Stimulated activated CD8-positive, alpha-beta memory T cell treated with anti-CD3 and anti-CD28 coated beads, Interleukin-12 subunit alpha, Interleukin-12 subunit beta, amount 100 ng/mL, for 24 hours (primary cell): ENCODE measurements around the gene SRP14.
"Not testable (repeated sequence)": the region's sequence is repeated elsewhere in the genome, so short reads cannot be mapped to it uniquely, and the experiment has no call there.

Experiments used
- DNase-seq: peaks from one replicate; pipeline ENCODE4 v3.0.0-alpha.2; 2020; ENCODE audit errors: extremely low read depth

SRP14 gene

GRCh38 chr15:40029979-40030893 is 8.7 kb downstream of the SRP14 start:
- DNase-seq: no peak

DNA sequence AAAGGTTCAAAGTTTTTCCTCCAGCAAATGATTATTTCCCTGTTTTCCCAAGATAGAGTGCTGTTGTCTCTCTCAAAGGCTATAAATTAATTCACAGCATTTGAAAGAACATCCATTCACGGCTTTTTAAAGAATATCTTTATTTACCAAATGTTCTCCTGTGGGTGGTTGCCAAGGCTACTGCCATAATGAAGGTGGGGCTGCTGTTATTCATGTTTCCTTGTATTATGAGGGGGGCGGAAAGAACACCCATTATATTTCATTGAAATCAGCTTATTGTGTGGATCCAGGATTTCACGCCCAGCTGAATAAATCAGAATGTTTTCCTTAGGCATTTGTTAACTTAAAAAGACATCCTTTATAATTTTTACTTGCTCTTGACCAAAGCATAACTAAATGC is 10.1 kb downstream of the SRP14 start:
- DNase-seq: no peak

DNA sequence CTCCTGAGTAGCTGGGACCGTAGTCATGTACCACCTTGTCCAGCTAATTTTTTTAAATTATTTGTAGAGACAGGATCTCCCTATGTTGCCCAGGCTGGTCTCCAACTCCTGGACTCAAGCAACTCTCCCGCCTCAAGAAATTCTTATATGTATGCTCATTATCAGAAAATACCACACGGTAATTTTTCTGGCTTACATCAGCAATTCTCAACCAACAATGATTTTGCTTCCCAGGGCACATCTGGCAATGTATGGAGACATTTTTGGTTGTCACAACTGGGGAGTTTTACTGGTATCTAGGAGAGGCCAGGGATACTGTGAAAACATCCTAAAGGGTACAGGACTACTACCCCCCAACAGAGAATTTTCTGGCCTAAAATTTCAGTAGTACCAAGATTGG is 10.8 kb downstream of the SRP14 start:
- no peak for DNase-seq

GRCh38 chr15:40016224-40016865 is 22.6 kb downstream of the SRP14 start:
- DNase-seq: no peak

DNA sequence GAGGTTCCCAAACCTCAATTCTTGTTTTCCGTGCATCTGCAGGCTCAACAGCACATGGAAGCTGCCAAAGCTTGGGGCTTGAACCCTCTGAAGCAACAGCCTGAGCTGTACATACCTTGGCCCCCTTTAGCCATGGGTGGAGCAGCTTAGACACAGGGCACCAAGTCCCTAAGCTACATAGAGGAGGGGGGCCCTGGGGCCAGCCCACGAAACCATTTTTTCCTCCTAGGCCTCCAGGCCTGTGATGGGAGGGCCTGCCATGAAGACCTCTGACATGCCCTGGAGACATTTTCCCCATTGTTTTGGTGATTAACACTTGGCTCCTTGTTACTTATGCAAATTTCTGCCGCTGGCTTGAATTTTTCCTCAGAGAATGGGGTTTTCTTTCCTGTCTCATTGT is 24.6 kb downstream of the SRP14 start:
- DNase-seq: no peak

DNA sequence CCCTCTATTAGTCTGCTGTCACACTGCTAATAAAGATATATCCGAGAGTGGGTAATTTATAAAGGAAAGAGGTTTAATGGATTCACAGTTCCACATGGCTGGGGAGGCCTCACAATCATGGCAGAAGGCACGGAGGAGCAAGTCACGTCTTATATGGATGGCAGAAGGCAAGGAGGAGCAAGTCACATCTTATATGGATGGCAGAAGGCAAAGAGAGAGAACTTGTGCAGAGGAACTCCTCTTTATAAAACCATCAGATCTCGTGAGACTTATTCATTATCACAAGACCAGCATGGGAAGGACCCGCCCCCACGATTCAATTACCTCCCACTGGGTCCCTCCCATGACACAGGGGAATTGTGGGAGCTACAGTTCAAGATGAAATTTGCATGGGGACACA is 25.6 kb downstream of the SRP14 start:
- DNase-seq: not testable (repeated sequence)

DNA sequence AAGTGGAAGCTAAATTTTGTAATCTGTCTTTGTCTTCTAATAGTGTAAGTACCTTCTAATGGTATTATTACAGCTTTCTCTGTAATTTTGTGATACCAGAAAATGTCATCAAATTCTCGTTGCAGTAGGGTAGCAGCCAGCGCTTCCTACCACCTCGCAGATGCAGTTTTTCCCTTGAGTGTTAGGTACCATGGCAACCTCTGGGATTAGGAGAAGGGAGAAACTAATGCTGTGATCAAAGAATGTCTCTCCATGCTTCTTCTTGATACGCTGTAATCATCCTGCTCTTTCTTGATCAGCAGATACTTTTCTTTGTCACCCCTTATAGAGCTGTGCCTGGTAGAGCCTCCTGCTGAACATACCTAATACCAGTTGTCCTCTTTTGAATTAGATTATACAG is 27.7 kb downstream of the SRP14 start:
- no peak for DNase-seq

GRCh38 chr15:40010686-40011085 is 28.3 kb downstream of the SRP14 start:
- no peak for DNase-seq

- DNase-seq: no peak
Measured at GRCh38 chr15:40008061-40008765, 30.8 kb downstream of the SRP14 start.

GRCh38 chr15:40006646-40007045 is 32.3 kb downstream of the SRP14 start:
- DNase-seq: no peak

- no peak for DNase-seq
Measured at GRCh38 chr15:40006003-40006402, 33.0 kb downstream of the SRP14 start.

GRCh38 chr15:40003116-40003916 is 35.7 kb downstream of the SRP14 start:
- DNase-seq: no peak

DNA sequence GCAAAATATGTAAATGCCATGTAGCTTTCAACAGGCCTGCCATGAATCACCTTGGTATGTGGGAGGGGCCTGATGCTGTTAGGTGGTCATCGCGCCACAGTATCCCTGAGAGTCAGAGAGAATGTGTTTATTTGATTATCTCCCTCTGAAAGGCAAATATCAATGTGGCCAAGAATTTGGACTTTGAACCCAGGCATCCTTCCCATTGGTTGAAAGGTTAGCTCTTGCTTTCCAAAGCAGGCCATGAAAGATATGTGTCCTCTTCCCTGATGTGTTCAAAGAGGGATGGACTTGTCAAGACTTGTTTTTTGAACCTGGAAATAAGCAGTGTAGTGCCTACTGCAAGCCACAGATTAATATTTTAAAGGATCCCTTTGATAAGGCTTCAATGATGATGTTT is 36.7 kb downstream of the SRP14 start:
- no peak for DNase-seq

GRCh38 chr15:39999538-40000200 is 39.3 kb downstream of the SRP14 start:
- DNase-seq: no peak

DNA sequence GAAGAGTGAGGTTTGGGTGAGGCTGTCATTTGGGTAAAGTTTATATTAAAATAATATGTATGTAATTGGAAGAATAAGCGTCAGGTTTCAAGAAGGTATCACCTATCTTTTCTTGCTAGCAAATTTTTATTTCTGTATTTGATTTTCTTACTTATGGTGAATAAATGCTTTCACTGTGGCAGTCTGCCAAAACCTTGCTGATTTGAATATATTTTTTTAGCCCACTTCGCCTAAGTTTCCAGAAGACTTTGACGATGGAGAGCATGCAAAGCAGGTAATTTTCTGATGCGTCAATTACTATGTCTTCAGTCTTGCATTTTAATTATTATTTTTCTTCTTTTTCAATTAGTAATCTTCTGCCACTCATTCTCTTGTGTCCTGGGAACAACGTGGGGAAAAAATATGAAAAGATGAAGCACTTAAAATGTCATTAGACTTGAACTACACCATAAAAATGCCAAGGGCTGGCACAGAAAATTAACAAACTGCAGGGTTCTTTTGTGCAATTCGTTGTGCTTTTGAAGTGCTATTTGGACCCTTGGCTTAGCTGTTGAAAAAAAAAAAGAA is 40.4 kb downstream of the SRP14 start:
- DNase-seq: no peak

GRCh38 chr15:39997639-39998038 is 41.3 kb downstream of the SRP14 start:
- no peak for DNase-seq

- no peak for DNase-seq
Measured at GRCh38 chr15:39997031-39997430, 42.0 kb downstream of the SRP14 start.

DNA sequence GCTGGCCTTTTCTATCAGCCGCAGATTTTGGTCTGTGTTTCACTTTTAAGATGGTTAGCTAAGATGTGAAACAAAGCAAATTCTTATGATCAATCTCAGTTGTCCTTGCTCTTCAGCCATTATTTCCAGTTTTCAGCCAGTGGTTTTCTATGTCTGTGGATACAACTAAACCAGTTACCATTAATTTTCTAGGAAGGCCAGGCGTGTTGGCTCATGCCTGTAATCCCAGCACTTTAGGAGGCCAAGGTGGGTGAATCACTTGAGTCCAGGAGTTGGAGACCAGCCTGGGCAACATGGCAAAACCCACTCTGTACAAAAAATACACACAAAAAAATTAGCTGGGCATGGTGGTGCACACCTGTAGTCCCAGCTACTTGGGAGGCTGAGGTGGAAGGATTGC is 42.8 kb downstream of the SRP14 start:
- DNase-seq: not testable (repeated sequence)

DNA sequence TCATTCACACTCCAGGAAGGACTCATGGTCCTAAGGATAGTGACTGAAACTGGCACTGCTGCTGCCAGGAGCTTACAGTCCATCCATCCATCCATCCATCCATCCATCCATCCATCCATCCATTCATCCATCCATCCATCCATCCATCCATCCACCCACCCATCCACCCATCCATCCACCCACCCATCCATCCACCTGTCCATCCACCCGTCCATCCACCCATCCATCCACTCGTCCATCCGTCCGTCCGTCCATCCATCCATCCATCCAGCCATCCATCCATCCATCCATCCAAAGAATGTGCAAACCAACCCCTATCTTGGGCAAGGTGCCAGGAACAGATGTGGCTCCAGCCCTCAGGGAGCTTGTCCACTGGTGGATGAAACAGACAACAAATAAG is 46.0 kb downstream of the SRP14 start:
- not testable (repeated sequence) for DNase-seq

- DNase-seq: no peak
Measured at GRCh38 chr15:39990706-39991105, 48.3 kb downstream of the SRP14 start.

GRCh38 chr15:39987821-39988220 is 51.2 kb downstream of the SRP14 start:
- DNase-seq: no peak
